H9 (cell line): ENCODE measurements around the gene CERCAM. TPM values are rescaled to one million over a fixed set of nuclear protein-coding genes. Genes with fewer than 3 reads are reported as not detected.

Experiments
- DNase-seq: peaks from one replicate; pipeline ENCODE4 v3.0.0-alpha.2; 2017
- H2AFZ ChIP-seq: one replicate; pipeline ENCODE4 v1.6.1; 2013; ENCODE audit warnings: mild to moderate bottlenecking, low read length, control low read depth, moderate library complexity
- H2AK5ac ChIP-seq: 2 replicates; pipeline ENCODE4 v1.6.1; 2013; ENCODE audit warnings: low read length, control low read depth, mixed read lengths; ENCODE audit not compliant: insufficient read length
- H2BK120ac ChIP-seq: one replicate; pipeline ENCODE4 v1.6.1; 2013; ENCODE audit warnings: low read depth, mild to moderate bottlenecking, low read length, control low read depth, inconsistent platforms; ENCODE audit not compliant: poor library complexity, severe bottlenecking
- H2BK12ac ChIP-seq: 2 replicates; pipeline ENCODE4 v1.6.1; 2013; ENCODE audit warnings: low read length, control low read depth, mixed read lengths, low read depth; ENCODE audit not compliant: insufficient read length
- H2BK15ac ChIP-seq: 2 replicates; pipeline ENCODE4 v1.6.1; 2013; ENCODE audit warnings: low read depth, low read length, control low read depth
- H2BK20ac ChIP-seq: one replicate; pipeline ENCODE4 v1.6.1; 2013; ENCODE audit warnings: low read depth, mild to moderate bottlenecking, low read length, control low read depth, inconsistent platforms; ENCODE audit not compliant: poor library complexity, severe bottlenecking
- H2BK5ac ChIP-seq: 2 replicates; pipeline ENCODE4 v1.6.1; 2013; ENCODE audit warnings: low read length, control low read depth, mixed read lengths; ENCODE audit not compliant: insufficient read length
- H3K14ac ChIP-seq: 2 replicates; pipeline ENCODE4 v1.6.1; 2013; ENCODE audit warnings: low read length, control low read depth; ENCODE audit not compliant: insufficient read depth
- H3K18ac ChIP-seq: 2 replicates; pipeline ENCODE4 v1.6.1; 2013; ENCODE audit warnings: low read depth, mild to moderate bottlenecking, mixed read lengths, low read length, control low read depth; ENCODE audit not compliant: insufficient read length
- H3K23ac ChIP-seq: 2 replicates; pipeline ENCODE4 v1.6.1; 2013; ENCODE audit warnings: low read length, control low read depth, mixed read lengths, low read depth; ENCODE audit not compliant: insufficient read length
- H3K23me2 ChIP-seq: 2 replicates; pipeline ENCODE4 v1.6.1; 2013; ENCODE audit warnings: low read depth, mild to moderate bottlenecking, mixed read lengths, low read length, control low read depth; ENCODE audit not compliant: insufficient read length, poor library complexity, severe bottlenecking
- H3K27ac ChIP-seq: 2 replicates; pipeline ENCODE4 v1.5.1; 2013; ENCODE audit warnings: low read length, control low read depth, mixed read lengths, low read depth; ENCODE audit not compliant: insufficient read length
- H3K27me3 ChIP-seq: 2 replicates; pipeline ENCODE4 v1.6.1; 2013; ENCODE audit warnings: low read length, control low read depth, inconsistent platforms; ENCODE audit not compliant: insufficient read depth
- H3K4ac ChIP-seq: 2 replicates; pipeline ENCODE4 v1.6.1; 2013; ENCODE audit warnings: low read depth, mild to moderate bottlenecking, control low read depth, inconsistent platforms, low read length, moderate library complexity
- H3K4me1 ChIP-seq: 2 replicates; pipeline ENCODE4 v1.6.1; 2013; ENCODE audit warnings: low read length, control low read depth, inconsistent platforms; ENCODE audit not compliant: insufficient read depth
- H3K4me2 ChIP-seq: 2 replicates; pipeline ENCODE4 v1.6.1; 2013; ENCODE audit warnings: low read length, control low read depth, mixed read lengths; ENCODE audit not compliant: insufficient read length, insufficient read depth
- H3K56ac ChIP-seq: 2 replicates; pipeline ENCODE4 v1.6.1; 2013; ENCODE audit warnings: low read depth, mild to moderate bottlenecking, mixed read lengths, low read length, control low read depth; ENCODE audit not compliant: insufficient read length
- H3K79me1 ChIP-seq: 2 replicates; pipeline ENCODE4 v1.6.1; 2013; ENCODE audit warnings: low read depth, mild to moderate bottlenecking, moderate library complexity, low read length, control low read depth, inconsistent platforms; ENCODE audit not compliant: insufficient read depth, poor library complexity, severe bottlenecking
- H3K79me2 ChIP-seq: 2 replicates; pipeline ENCODE4 v1.6.1; 2013; ENCODE audit warnings: low read length, control low read depth, inconsistent platforms; ENCODE audit not compliant: insufficient read depth
- H3K9ac ChIP-seq: 2 replicates; pipeline ENCODE4 v1.6.1; 2013; ENCODE audit warnings: low read length, control low read depth, mixed read lengths; ENCODE audit not compliant: insufficient read length; ENCODE audit errors: extremely low read depth
- H3K9me3 ChIP-seq: one replicate; pipeline ENCODE4 v1.6.1; 2013; ENCODE audit warnings: low read depth, low read length, inconsistent platforms; ENCODE audit not compliant: control insufficient read depth
- H3T11ph ChIP-seq: one replicate; pipeline ENCODE4 v1.6.1; 2013; ENCODE audit warnings: mild to moderate bottlenecking, low read length, control low read depth, inconsistent platforms
- H4K20me1 ChIP-seq: one replicate; pipeline ENCODE4 v1.6.1; 2013; ENCODE audit not compliant: control insufficient read depth, insufficient read length, insufficient read depth
- H4K5ac ChIP-seq: 2 replicates; pipeline ENCODE4 v1.6.1; 2013; ENCODE audit warnings: low read depth, mild to moderate bottlenecking, mixed read lengths, low read length, control low read depth; ENCODE audit not compliant: insufficient read length
- H4K8ac ChIP-seq: replicated peaks from 2 replicates; pipeline ENCODE4 v1.6.1; 2013; ENCODE audit warnings: low read length, control low read depth, mixed read lengths, low read depth; ENCODE audit not compliant: insufficient read length
- H4K91ac ChIP-seq: 2 replicates; pipeline ENCODE4 v1.6.1; 2013; ENCODE audit warnings: low read depth, mild to moderate bottlenecking, moderate library complexity, mixed read lengths, low read length, control low read depth; ENCODE audit not compliant: insufficient read length
- H3K27ac Mint-ChIP-seq, 3 experiments: 2 replicates in 2 of 3; 3 replicates in 1 of 3; pipeline ENCODE4 v1.8.0; 2020 to 2021; ENCODE audit warnings: mixed read lengths in 3 of 3, mild to moderate bottlenecking in 1 of 3, moderate library complexity in 1 of 3
- H3K27me3 Mint-ChIP-seq: 2 replicates; pipeline ENCODE4 v1.8.0; 2021; ENCODE audit warnings: low read depth, mild to moderate bottlenecking, moderate library complexity, mixed read lengths
- H3K36me3 Mint-ChIP-seq, 3 experiments: 2 replicates in 2 of 3; 3 replicates in 1 of 3; pipeline ENCODE4 v1.8.0; 2020 to 2021; ENCODE audit warnings: low read depth in 3 of 3, mixed read lengths in 3 of 3; ENCODE audit not compliant: insufficient read depth in 1 of 3
- H3K4me1 Mint-ChIP-seq, 2 experiments: 2 replicates each; pipeline ENCODE4 v1.8.0; 2020; ENCODE audit warnings: mixed read lengths in 2 of 2
- H3K4me3 Mint-ChIP-seq, 2 experiments: 2 replicates in 1 of 2; 3 replicates in 1 of 2; pipeline ENCODE4 v1.8.0; 2020 to 2021; ENCODE audit warnings: mild to moderate bottlenecking in 2 of 2, mixed read lengths in 2 of 2, moderate library complexity in 1 of 2
- H3K9me3 Mint-ChIP-seq, 2 experiments: 2 replicates in 1 of 2; 3 replicates in 1 of 2; pipeline ENCODE4 v1.8.0; 2020; ENCODE audit warnings: mild to moderate bottlenecking in 2 of 2, mixed read lengths in 2 of 2, moderate library complexity in 1 of 2
- CTCF ChIP-seq: fragments of 200-600 bp; sonication (generic); conservative IDR thresholded peaks from 3 replicates; pipeline ENCODE4 v1.8.0; 2021; ENCODE audit warnings: antibody characterized with exemption, mild to moderate bottlenecking
- WGBS: extraction: QIAGEN DNeasy Blood & Tissue Kit; methylation state at CpG from one replicate; pipeline ENCODE4 v1.1.7; 2013; ENCODE audit warnings: missing lambda C conversion rate, low lambda C conversion rate, mixed read lengths; ENCODE audit not compliant: insufficient read length; ENCODE audit errors: extremely low coverage; 5-methylcytosine and 5-hydroxymethylcytosine counted together
- total RNA-seq: library from RNA; stranded (reverse); gene quantifications from 2 replicates; pipeline ENCODE4 v1.2.1, GENCODE V29; 2021

The CERCAM gene
- total RNA-seq, 1 experiment from 2014 or later = 5.4 TPM

GRCh38 chr9:128419061-128419925 lies 1.4 kb upstream of the CERCAM start:
- H3K9me3 ChIP-seq = no peaks in the 10 kb centered on the region
- H3K27ac ChIP-seq = no peak overlapping the region
- H3K18ac ChIP-seq = no peak overlapping the region
- H3K27me3 Mint-ChIP-seq = peaks cover 92% of the 10 kb centered on the region
- no peak overlapping the region for H2BK5ac ChIP-seq
- peaks cover 3% of the 10 kb centered on the region for H3K4me1 ChIP-seq
- no peaks in the 10 kb centered on the region for H3K79me1 ChIP-seq
- H2BK15ac ChIP-seq = no peak overlapping the region
- no peak overlapping the region for H2AK5ac ChIP-seq
- no peak overlapping the region for H2BK12ac ChIP-seq
- WGBS = no CpG with 5 or more reads among the region's 28 CpGs
- no peak for DNase-seq
- no peak overlapping the region for H3K27ac Mint-ChIP-seq
- no peaks in the 10 kb centered on the region for H3K9me3 Mint-ChIP-seq
- peaks cover 12% of the 10 kb centered on the region for H3K23me2 ChIP-seq
- no peak overlapping the region for H2AFZ ChIP-seq
- no peak overlapping the region for H3K14ac ChIP-seq
- H3K9ac ChIP-seq = no peak overlapping the region
- H4K91ac ChIP-seq = no peak overlapping the region
- no peak overlapping the region for H4K5ac ChIP-seq
- H3T11ph ChIP-seq = no peak overlapping the region
- H4K8ac ChIP-seq = no peak overlapping the region
- no peaks in the 10 kb centered on the region for H4K20me1 ChIP-seq
- no peak overlapping the region for H3K4ac ChIP-seq
- H2BK120ac ChIP-seq = no peak overlapping the region
- no peak overlapping the region for H3K23ac ChIP-seq
- H3K79me2 ChIP-seq = no peaks in the 10 kb centered on the region
- H2BK20ac ChIP-seq = no peak overlapping the region
- H3K4me3 Mint-ChIP-seq = peak overlapping the region; percentile 55 to 80
- H3K4me1 Mint-ChIP-seq = peaks cover 22 to 27% of the 10 kb centered on the region in 2 experiments
- H3K4me2 ChIP-seq = peak overlapping the region; percentile 45
- TF ChIP-seq CTCF = no peak
- H3K36me3 Mint-ChIP-seq = no peaks in the 10 kb centered on the region
- peaks cover 13% of the 10 kb centered on the region; the same call in 1 of the 2 replicates for H3K27me3 ChIP-seq
- H3K56ac ChIP-seq = no peak overlapping the region
